Endothelial cell of hepatic sinusoid (primary cell): ENCODE measurements around the gene EXD3.

Source experiments
- in situ Hi-C: cut with HindIII; loops from 2 replicates; pipeline ENCODE4 v1.10.0; 2017; ENCODE audit warnings: low sequenced_read_pairs

EXD3 gene

DNA sequence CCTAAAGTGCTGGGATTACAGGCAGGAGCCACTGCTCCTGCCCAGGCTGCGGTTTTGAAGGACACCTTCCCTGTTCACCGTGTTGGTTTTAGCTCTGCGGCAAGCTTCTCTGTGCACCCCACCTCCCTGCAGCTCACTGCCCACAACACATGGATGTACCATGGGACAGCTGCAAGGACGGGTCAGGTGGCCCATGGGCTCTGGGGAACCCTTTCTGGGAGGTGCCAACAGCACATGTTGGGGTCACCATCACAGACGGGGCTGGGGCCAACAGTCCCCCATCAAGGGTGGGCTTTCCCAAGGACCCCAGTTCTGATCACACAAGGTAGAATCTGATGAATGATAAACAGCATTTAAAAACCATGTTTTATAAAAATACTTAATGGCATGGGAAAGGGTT, 7.5 kb downstream of the EXD3 start:
- in situ Hi-C loops: loop anchor here (5.0 to 10.0 kb wide), 3 partner anchors 51 to 133 kb away; no protein-coding TSS in a partner anchor

DNA sequence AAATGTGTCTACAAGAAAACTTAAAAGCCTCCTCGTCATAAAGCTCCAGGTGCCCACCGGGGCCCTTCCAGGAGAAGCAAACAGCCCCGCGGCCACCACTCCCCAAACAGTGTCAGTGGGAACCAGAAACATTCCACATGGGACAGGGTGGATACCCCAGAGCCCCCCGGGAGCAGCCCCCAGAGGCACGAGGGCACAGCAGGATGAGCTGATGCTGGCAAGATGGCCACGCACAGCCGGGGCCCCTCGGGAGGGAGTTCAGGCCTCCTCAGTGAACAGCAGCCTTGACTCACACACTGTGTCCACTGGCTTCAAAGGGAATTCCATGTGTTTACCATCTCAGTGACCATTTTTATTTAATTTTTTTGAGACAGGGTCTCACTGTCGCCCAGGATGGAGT, 10.5 kb downstream of the EXD3 start:
- in situ Hi-C loops: loop anchor here (10.0 kb wide), 2 partner anchors 48 to 98 kb away; no protein-coding TSS in a partner anchor

- in situ Hi-C loops: loop anchor here (10.0 kb wide), 2 partner anchors 47 to 97 kb away; no protein-coding TSS in a partner anchor
These were observed 11.1 kb downstream of the EXD3 start for GRCh38 chr9:137411645-137412380.

- in situ Hi-C loops: loop anchor here (10.0 kb wide), 2 partner anchors 46 to 96 kb away; no protein-coding TSS in a partner anchor
These were observed 11.7 kb downstream of the EXD3 start for GRCh38 chr9:137411260-137411644.

DNA sequence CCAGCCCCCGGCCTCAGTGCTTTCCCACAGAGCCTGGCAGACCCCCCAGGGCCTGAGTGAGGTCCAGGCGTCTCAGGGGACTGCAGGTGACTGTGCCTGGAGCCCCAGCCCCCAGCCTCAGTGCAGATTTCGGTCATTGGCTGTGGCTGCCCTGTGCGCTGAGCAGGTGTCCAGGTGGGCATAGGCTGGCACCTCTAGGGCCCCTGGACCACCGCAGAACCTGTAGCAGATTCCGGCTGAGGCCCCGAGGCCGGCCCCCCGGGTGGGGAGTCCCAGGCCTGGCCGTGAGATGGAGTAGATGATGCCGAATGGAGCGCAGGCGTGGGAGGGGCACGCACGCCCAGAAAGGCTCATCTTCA, 12.1 kb downstream of the EXD3 start:
- in situ Hi-C loops: loop anchor here (10.0 kb wide), 2 partner anchors 46 to 96 kb away; no protein-coding TSS in a partner anchor

DNA sequence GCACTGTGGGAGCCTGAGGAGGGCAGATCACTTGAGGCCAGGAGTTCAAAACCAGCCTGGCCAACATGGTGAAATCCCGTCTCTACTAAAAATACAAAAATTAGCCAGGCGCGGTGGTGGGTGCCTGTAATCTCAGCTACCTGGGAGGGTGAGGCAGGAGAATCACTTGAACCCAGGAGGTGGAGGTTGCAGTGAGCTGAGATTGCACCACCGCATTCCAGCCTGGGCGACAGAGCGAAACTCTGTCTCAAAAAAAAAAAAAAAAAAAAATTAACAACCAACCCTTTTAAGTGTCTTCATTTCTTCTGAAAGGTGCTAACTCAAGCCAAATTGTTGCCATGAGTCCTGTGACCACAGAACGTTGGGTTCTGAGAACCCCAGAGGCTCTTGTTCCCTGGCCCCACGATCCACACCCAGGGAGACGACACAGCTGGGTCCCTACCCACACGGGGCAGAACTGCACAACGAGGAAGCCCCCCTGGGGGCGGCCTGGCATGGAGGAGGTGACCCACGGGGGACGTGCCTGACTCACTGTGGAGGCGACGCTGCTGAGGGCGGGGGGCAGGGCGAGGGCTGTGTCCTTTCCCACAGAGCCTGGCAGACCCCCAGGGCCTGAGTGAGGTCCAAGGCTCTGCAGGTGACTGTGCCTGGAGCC, 12.6 kb downstream of the EXD3 start:
- in situ Hi-C loops: loop anchor here (10.0 kb wide), 2 partner anchors 46 to 96 kb away; no protein-coding TSS in a partner anchor

- in situ Hi-C loops: no loop called here
These were observed 13.4 kb downstream of the EXD3 start for GRCh38 chr9:137409515-137409914.

DNA sequence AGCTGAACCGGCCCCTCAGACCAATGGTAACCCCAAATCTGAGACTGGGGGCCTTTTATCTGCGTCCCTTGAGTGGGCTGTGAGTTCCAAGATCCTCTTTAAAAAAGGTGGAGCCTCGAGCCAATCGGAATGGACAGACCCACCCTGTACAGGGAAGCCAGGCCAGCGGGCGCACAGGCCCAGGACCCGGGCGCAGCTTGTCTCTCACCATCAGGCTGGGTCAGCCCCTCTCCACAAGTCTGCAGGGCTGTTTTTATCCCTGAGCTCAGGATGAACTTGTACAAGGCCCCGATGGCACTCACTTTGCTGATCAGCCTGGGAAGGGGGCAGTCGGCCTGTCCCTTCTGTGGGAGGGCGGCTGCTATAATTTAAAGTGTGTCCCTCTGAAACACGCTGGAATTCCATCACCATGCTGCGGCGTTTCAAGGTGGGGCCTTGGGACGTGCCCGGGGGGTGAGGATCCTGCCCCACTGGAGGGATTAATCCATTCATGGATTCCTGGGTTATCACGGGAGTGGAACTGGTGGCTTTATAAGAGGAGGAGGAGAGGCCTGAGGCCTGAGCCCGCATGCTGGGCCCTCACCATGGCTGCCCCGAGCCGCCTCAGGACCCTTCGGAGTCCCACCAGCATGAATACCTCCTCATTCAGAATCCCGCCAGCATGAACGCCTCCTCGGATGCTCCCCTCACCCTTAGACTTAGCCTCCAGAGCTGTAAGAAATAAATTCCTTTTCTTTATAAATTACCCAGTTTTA, 14.1 kb downstream of the EXD3 start:
- in situ Hi-C loops: no loop called here

- in situ Hi-C loops: no loop called here
These were observed 15.2 kb downstream of the EXD3 start for GRCh38 chr9:137407590-137408300.

- in situ Hi-C loops: no loop called here
These were observed 15.9 kb downstream of the EXD3 start for GRCh38 chr9:137406876-137407589.

DNA sequence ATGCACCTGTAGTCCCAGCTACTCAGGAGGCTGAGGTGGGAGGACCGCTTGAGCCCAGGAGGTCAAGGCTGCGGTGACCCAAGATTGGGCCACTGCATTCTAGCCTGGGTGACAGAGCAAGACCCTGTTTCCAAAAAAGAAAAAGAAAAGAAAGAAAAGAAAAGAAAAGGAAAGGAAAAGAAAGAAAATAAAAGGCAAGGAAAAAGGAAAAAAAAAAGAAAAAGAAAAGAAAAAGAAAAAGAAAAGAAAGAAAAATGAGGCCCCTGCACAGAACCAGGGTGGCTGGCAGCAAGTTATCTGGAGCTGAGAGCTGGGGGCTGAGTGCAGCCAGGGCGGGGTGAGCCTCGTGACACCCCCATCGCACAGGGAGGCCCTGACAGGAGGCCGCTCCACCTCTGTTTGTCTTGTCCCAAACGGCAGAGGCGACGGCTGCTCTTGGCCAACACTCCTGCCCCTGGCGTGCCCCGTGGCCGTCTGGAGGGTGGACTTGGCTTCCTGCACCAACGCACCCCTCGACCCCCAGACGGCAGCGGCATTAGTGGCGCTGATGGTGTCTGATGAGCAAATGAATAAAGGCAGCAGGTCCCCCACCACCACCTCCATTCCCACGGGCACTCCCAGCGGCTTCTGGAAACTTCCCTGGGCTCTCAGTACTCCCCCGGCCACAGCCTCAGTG, 16.7 kb downstream of the EXD3 start:
- in situ Hi-C loops: no loop called here

- in situ Hi-C loops: no loop called here
These were observed 17.3 kb downstream of the EXD3 start for GRCh38 chr9:137405677-137406081.

DNA sequence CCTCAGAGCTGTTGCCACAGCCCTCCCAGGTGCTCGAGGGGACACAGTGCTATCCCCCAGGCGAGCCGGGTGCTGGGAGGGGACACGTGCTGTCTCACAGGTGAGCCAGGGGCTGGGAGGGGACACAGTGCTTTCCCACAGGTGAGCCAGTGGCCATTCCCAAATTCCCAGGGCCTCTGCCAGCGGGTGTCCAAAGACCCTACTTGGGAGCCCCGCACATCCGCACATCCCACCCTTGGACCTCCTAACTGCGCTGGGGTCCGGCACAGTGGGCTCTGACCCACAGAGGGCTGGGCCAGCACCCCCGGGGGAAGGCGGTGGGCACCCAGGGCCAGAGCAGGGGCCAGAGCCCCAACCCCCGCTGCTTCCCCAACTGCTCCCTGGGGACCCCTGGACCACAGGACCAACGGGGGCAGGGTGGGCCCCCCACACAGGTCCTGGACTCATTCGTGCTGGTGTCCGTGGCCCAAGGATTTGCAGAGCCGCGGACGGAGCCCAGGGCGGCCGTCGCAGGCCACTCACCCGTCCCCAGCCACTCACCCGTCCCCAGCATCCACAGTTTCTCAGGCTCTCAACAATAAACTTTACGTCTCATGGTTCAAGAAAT, 17.9 kb downstream of the EXD3 start:
- in situ Hi-C loops: no loop called here

GRCh38 chr9:137403269-137403668, 19.7 kb downstream of the EXD3 start:
- in situ Hi-C loops: no loop called here

GRCh38 chr9:137402746-137403145, 20.2 kb downstream of the EXD3 start:
- in situ Hi-C loops: no loop called here

DNA sequence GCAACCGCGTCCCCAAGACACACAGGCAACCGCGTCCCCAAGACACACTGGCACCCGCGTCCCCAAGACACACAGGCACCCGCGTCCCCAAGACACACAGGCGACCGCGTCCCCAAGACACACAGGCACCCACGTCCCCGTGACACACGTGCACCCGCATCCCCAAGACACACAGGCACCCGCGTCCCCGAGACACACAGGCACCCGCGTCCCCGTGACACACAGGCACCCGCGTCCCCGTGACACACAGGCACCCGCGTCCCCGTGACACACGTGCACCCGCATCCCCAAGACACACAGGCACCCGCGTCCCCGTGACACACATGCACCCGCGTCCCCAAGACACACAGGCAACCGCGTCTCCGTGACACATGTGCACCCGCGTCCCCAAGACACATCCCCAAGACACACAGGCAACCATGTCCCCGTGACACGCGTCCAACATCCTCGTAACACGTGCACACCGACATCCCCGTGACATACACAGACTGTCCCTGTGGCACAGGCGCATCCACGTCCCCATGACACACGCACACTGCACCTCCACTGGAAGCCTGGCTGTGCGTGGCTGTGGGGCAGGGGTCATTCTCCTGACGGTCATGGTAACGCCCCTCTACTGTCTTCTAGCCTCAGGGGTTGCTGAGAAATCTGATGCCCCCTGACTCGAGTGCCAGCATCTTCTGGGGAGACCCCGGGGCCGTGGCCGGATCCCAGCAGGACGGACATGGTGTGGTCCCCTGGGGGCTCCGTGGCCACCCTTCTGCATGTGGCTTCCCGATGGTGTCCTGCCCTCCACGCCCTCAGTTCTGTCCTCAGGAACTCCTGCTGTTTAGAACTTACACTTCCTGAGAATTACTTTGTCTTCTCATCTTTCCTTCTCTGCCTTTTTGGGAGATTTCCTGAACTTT, 24.1 kb downstream of the EXD3 start:
- in situ Hi-C loops: no loop called here

DNA sequence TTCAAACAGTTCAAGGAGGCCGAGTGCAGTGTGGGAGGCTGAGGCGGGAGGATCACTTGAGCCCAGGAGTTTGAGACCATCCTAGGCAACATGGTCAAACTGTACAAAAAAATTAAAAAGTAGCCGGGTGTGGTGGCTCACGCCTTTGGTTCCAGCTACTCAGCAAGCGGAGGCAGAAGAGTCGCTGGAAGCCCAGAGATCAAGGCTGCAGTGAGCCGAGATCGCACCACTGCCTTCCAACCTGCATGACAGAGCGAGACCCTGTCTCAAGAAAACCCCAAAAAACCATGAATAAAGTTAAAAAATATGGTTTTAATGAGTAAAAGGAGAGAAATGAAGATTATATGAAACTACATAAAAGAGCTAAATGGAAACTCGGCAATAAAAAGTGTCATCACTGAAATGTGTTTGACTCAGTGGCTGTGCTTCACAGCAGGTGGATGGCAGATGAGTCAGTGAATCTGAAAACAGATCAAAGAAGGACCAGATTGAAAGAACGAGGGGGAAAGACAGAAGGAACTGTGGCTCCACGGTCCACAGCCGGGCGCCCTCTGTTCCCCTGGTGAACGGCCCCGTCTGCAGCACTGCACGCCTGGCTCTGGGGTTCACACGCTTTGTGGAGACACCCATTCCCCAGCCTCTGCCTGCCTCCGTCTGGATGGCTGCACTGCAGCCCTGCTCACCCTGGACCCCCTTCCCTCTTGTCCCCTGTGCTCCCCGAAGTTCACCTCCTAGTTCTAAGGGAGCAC, 25.1 kb downstream of the EXD3 start:
- in situ Hi-C loops: no loop called here
